A673 (cell line): Measurements from ENCODE around the gene RNU1-4. TPM values are rescaled to one million over a fixed set of nuclear protein-coding genes. Genes with fewer than 3 reads are reported as not detected.
"Not testable (repeated sequence)": the region's sequence is repeated elsewhere in the genome, so short reads cannot be mapped to it uniquely, and the experiment has no call there.

Experiments
- BruUV-seq: library from RNA; stranded (reverse); fragments of 400-500 nt; replicated peaks from 2 replicates; lab custom pipeline; 2021; lab: Mats Ljungman, UMichigan
- CTCF ChIA-PET: fragments of 300-600 bp; sonication (Branson Sonifier 250); formaldehyde crosslinking; loops from one replicate; lab custom pipeline; 2022; ENCODE audit warnings: antibody characterized with exemption; lab: Charles Lee
- POLR2A ChIA-PET: fragments of 300-600 bp; sonication (Branson Sonifier 250); formaldehyde crosslinking; loops from one replicate; lab custom pipeline; 2022; ENCODE audit warnings: antibody characterized with exemption; ENCODE audit not compliant: low non-redundant PET; lab: Charles Lee
- DNase-seq: peaks from one replicate; pipeline ENCODE4 v3.0.0-alpha.2; 2015; ENCODE audit warnings: low spot score
- H3K27ac ChIP-seq: fragments of 200-600 bp; sonication (generic); 2 replicates; pipeline ENCODE4 v1.5.1; 2016; ENCODE audit warnings: mixed run types, low read depth, mild to moderate bottlenecking, mixed read lengths, antibody characterized with exemption, low read length; ENCODE audit not compliant: poor library complexity, severe bottlenecking
- H3K27me3 ChIP-seq: fragments of 200-600 bp; sonication (generic); replicated peaks from 2 replicates; pipeline ENCODE4 v1.6.1; 2017; ENCODE audit warnings: mixed run types, low read depth, mild to moderate bottlenecking, mixed read lengths, antibody characterized with exemption, low read length; ENCODE audit not compliant: insufficient read depth, poor library complexity
- H3K36me3 ChIP-seq: fragments of 200-600 bp; sonication (generic); 2 replicates; pipeline ENCODE4 v1.6.1; 2016; ENCODE audit warnings: mixed run types, mild to moderate bottlenecking, mixed read lengths, antibody characterized with exemption, low read length; ENCODE audit not compliant: insufficient read depth, poor library complexity, severe bottlenecking
- H3K4me1 ChIP-seq: fragments of 200-600 bp; sonication (generic); 2 replicates; pipeline ENCODE4 v1.6.1; 2017; ENCODE audit warnings: mixed run types, mild to moderate bottlenecking, mixed read lengths, antibody characterized with exemption, low read length; ENCODE audit not compliant: insufficient read depth, poor library complexity, severe bottlenecking
- H3K4me3 ChIP-seq: fragments of 200-600 bp; sonication (generic); 2 replicates; pipeline ENCODE4 v1.5.1; 2016; ENCODE audit warnings: low read depth, mixed run types, mild to moderate bottlenecking, mixed read lengths, low read length; ENCODE audit not compliant: poor library complexity, severe bottlenecking
- H3K9me3 ChIP-seq: fragments of 200-600 bp; sonication (generic); 2 replicates; pipeline ENCODE4 v1.6.1; 2016; ENCODE audit warnings: mixed run types, low read depth, mild to moderate bottlenecking, mixed read lengths, antibody characterized with exemption, low read length; ENCODE audit not compliant: poor library complexity, severe bottlenecking
- intact Hi-C: fragments of 100-400 bp; cut with micrococcal nuclease; formaldehyde crosslinking; loops from one replicate; pipeline ENCODE4 v1.10.0; 2022; ENCODE audit not compliant: unreplicated experiment
- total RNA-seq: library from RNA; stranded (reverse); gene quantifications from 2 replicates; pipeline ENCODE4 v1.2.3, GENCODE V29; 2021

RNU1-4 gene
- total RNA-seq, 1 experiment from 2014 or later = 1,866 TPM

DNA sequence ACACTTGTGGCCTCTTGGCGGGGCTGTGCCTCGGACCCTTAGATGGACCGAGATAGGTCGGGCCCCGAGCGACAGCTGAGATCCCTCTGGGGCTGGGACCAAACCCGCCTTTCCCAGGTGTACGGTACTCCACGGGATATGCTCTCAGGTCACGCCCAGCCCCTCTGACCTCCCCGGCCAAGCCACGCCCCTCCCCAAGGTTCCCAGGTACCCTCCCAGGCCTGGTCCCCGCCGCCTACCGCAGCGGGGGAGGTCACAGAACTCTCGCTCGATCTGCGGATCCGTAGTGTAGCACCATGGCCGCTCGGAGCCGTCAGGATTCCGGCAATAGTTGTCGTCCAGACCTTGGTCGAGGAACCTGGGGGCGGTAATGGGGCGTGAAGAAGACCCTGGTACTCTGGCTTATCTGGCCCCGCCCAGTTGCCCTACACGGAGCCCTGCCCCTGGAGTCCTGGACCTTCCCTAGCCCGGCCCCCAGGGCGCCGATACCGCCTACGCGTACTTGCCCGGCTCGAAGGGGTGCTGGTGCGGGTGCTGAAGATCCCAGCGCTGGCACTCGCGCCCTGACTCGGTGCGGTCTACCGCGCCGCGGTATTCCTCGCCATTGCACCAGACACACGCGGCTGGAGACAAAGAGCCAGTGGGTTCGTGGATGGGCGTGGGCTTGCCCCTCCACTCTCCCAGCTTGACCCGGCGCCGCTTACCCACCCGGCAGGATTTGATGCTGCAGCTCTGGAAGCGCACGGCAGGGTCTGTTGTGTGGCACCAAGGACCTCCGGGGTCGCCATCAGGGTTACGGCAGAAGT, 19.5 kb downstream of the RNU1-4 start:
- H3K27me3 ChIP-seq, H3K27ac ChIP-seq, POLR2A ChIA-PET, H3K36me3 ChIP-seq, intact Hi-C loops, BruUV-seq, DNase-seq, H3K4me3 ChIP-seq, CTCF ChIA-PET, H3K9me3 ChIP-seq, H3K4me1 ChIP-seq: not testable (repeated sequence)

DNA sequence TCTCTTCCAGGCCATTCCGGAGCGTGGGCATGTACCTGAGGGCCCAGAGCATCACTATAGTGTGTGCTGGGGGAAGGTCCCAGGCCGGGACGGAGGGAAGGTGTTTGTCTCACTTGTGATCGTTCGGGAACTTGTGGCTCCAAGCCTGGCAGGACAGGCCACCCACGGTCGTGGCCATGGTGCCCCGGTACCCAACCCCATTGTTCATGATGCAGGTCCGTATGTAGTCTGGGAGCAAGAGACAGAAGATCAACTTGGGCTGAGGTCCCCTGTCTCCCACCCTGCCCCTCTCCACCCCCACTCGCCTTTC, 20.1 kb downstream of the RNU1-4 start:
- BruUV-seq, H3K9me3 ChIP-seq, H3K27ac ChIP-seq, POLR2A ChIA-PET, CTCF ChIA-PET, H3K36me3 ChIP-seq, H3K4me3 ChIP-seq, DNase-seq, intact Hi-C loops, H3K4me1 ChIP-seq: not testable (repeated sequence)
- peaks cover 13% of the 10 kb centered on the region for H3K27me3 ChIP-seq

DNA sequence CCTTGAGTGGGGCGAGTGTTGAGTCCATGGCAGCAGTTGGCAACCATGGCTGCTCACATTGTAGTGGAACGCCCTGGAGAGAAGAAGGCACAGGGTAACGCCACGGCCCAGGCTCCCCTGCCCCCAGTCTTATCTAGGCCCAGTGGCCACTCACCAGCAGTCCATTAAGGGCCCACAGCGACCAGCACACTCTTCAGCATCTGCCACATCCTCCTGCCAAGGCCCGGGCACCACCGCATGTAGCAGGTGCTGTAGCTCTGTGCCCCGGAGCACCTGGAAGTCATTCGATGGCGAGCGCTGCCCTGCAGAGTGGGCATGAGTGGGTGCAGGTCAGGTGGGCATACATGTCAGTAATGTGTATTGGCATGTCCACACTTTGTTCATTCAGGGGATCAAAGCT, 20.5 kb downstream of the RNU1-4 start:
- BruUV-seq, intact Hi-C loops, H3K27ac ChIP-seq, H3K36me3 ChIP-seq, POLR2A ChIA-PET, CTCF ChIA-PET, H3K4me1 ChIP-seq, H3K9me3 ChIP-seq, H3K4me3 ChIP-seq, DNase-seq: not testable (repeated sequence)
- H3K27me3 ChIP-seq = peaks cover 17% of the 10 kb centered on the region

DNA sequence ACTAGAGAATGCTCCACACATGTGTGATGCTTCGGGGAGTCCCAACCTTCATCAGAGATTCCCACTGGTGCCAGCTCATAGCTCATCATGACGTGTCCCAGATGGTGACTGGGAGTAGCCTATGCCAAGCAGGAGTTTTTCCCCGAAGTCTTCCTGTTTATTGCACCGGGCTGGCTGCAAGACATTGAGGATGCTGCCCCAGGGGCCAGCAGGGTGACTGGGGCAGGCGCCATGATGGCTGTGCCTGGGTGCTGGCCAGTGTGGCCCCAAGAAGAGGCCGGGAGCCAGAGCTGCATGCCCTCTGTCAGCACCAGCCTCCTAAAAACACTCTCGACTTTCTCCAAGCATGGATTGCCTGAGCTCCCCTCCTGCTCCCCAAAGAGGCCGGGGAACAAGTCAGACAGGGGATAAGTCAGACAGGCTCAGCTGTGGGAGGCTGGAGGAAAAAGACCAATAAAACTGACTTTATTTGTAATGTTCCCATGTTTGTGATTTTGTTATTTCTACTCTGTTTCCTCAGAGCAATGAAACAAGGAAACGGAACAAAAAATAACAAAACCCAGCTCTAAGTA, 24.0 kb downstream of the RNU1-4 start:
- CTCF ChIA-PET, POLR2A ChIA-PET, H3K4me1 ChIP-seq, H3K36me3 ChIP-seq, intact Hi-C loops, BruUV-seq, H3K27ac ChIP-seq, DNase-seq, H3K4me3 ChIP-seq, H3K9me3 ChIP-seq: not testable (repeated sequence)
- H3K27me3 ChIP-seq = peaks cover 34% of the 10 kb centered on the region

DNA sequence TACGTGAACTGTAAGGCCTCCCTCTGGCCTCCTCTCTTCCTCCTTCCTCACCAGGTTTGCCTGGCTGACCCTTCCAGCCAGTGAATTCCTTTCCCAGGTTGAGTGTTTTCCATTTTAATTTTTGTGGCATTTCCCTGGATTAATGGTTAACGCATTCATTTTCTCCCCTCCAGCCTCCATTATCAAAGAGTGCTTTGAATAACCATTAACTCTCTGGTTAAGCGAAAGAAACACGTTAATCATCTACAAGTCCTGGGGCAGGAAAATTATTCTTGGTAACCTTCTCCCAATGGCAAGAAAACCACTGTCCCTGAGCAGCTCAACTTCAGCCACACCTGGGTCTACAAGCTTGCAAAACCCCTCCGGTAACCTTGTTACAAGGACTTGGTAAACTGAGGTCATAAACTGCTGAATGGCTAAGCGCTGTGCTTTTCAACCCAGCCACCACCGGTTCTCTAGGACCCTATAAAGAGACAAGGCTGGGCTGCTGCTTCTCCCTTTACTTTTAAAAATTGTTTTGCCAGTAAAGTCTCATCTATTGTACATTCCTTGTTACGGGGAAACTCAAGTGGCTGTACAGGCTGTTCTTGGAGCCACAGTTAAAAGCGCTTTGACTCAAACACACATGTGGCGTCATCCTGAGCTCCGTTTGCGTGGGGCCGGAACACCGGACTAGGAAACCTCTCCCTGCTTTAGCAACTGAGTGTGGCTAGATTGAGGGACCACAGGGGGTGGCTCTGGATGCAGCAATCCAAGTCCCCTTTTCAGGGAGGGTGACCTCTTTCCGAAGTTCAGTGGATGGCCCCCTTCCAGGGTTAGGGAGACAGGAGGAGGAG, 24.7 kb downstream of the RNU1-4 start:
- POLR2A ChIA-PET, H3K4me3 ChIP-seq, BruUV-seq, H3K9me3 ChIP-seq, DNase-seq, H3K4me1 ChIP-seq, H3K27ac ChIP-seq, CTCF ChIA-PET, H3K36me3 ChIP-seq, intact Hi-C loops: not testable (repeated sequence)
- peaks cover 34% of the 10 kb centered on the region for H3K27me3 ChIP-seq

DNA sequence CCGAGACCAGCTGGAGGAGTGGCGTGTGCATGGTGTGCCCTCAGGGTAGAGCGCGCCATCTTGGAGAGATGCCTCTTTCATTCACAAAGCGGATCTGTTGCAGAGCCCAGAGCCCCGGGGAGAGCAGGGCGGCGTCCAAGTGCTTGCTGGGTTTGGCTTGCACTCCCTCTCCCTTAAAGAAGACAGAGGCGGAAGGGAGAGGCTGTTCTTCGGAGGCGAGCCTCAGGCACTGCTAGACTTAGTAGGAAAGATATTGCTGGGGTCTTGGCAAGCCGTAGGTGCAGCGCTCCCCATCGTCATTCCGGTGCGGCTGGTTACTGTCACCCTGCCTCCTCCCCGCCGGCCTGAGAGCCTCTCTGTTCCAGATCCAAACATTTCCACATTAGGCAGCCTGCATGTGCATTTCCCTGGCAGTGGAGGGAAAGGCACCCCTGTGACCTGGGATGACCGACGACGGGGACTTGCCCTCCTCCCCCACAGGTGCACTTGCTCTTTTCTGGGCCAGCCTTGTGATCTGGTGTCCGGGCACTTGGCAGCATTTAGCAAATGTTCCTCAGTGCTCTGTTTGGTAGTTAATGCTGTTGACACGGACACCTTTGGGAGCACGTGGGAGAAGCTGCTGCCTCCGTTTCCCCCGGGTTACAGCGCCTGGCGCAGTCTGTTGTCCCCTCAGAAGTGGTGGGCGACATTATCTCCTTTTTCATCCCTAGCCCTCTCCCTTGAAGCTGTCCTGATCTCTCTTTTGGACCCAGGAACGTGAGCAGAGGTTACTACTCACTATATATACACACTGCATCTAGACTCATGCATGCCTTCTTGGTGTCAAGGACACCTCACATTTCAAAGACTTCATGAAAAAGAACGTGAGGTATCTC, 25.7 kb downstream of the RNU1-4 start:
- intact Hi-C loops, CTCF ChIA-PET, H3K9me3 ChIP-seq, H3K4me3 ChIP-seq, DNase-seq, BruUV-seq, H3K4me1 ChIP-seq, H3K27ac ChIP-seq, H3K36me3 ChIP-seq, POLR2A ChIA-PET: not testable (repeated sequence)
- peaks cover 39% of the 10 kb centered on the region for H3K27me3 ChIP-seq
